GM18502 (cell line): ENCODE results near the gene TMED8.
"Not testable (repeated sequence)": the region's sequence is repeated elsewhere in the genome, so short reads cannot be mapped to it uniquely, and the experiment has no call there.

ENCODE experiments used
- ATAC-seq: cut with Tn5 transposase; IDR thresholded peaks from one replicate; pipeline ENCODE4 v1.9.1; 2021; ENCODE audit warnings: mild to moderate bottlenecking; ENCODE audit not compliant: unreplicated experiment, poor library complexity

Gene TMED8

GRCh38 chr14:77369285-77369684, 7.6 kb downstream of the TMED8 start:
- no peak for ATAC-seq

- no peak for ATAC-seq
These were observed 12.7 kb downstream of the TMED8 start for GRCh38 chr14:77364146-77364545.

GRCh38 chr14:77359626-77360025, 17.3 kb downstream of the TMED8 start:
- ATAC-seq: no peak

- no peak for ATAC-seq
These were observed 20.0 kb downstream of the TMED8 start for GRCh38 chr14:77356899-77357298.

GRCh38 chr14:77355811-77356210, 21.1 kb downstream of the TMED8 start:
- ATAC-seq: no peak

- ATAC-seq: no peak
These were observed 23.3 kb downstream of the TMED8 start for GRCh38 chr14:77353469-77354141.

- no peak for ATAC-seq
These were observed 29.1 kb downstream of the TMED8 start for GRCh38 chr14:77347751-77348150.

- no peak for ATAC-seq
These were observed 30.4 kb downstream of the TMED8 start for GRCh38 chr14:77346495-77346894.

GRCh38 chr14:77344377-77344996, 32.4 kb downstream of the TMED8 start:
- no peak for ATAC-seq

- no peak for ATAC-seq
These were observed 33.2 kb downstream of the TMED8 start for GRCh38 chr14:77343662-77344061.

GRCh38 chr14:77342726-77343397, 34.0 kb downstream of the TMED8 start:
- ATAC-seq: no peak

GRCh38 chr14:77340389-77340788, 36.5 kb downstream of the TMED8 start:
- ATAC-seq: no peak

GRCh38 chr14:77339407-77339806, 37.5 kb downstream of the TMED8 start:
- ATAC-seq: no peak

- no peak for ATAC-seq
These were observed 38.6 kb downstream of the TMED8 start for GRCh38 chr14:77338302-77338701.

- no peak for ATAC-seq
These were observed 39.0 kb downstream of the TMED8 start for GRCh38 chr14:77337880-77338279.

- ATAC-seq: not testable (repeated sequence)
These were observed 39.6 kb downstream of the TMED8 start for GRCh38 chr14:77337255-77337654.

GRCh38 chr14:77335576-77335975, 41.3 kb downstream of the TMED8 start:
- ATAC-seq: no peak

- no peak for ATAC-seq
These were observed 47.0 kb downstream of the TMED8 start for GRCh38 chr14:77329872-77330271.

- no peak for ATAC-seq
These were observed 49.8 kb downstream of the TMED8 start for GRCh38 chr14:77327111-77327510.

- no peak for ATAC-seq
These were observed 51.2 kb downstream of the TMED8 start for GRCh38 chr14:77325746-77326094.

GRCh38 chr14:77324816-77325745, 51.8 kb downstream of the TMED8 start:
- ATAC-seq: no peak
